GM12878 (cell line): Measurements from ENCODE around the gene PRKCZ. TPM values are rescaled to one million over a fixed set of nuclear protein-coding genes. Genes with fewer than 3 reads are reported as not detected.

ENCODE experiments used
- ATAC-seq: fragments of 200-7000 bp; cut with Tn5 transposase; 3 replicates; pipeline ENCODE4 v1.9.1; 2020; ENCODE audit warnings: mild to moderate bottlenecking, moderate library complexity
- BruUV-seq: library from RNA; stranded (reverse); fragments of 400-500 nt; replicated peaks from 2 replicates; lab custom pipeline; 2021; lab: Mats Ljungman, UMichigan
- CTCF ChIA-PET: fragments of 300-600 bp; sonication (Branson Sonifier 250); formaldehyde crosslinking; extraction: SDS; loops from one replicate; lab custom pipeline; 2021; ENCODE audit warnings: inconsistent platforms; lab: Yijun Ruan, JAX
- POLR2A ChIA-PET: fragments of 350-600 bp; formaldehyde crosslinking; extraction: SDS; loops from one replicate; lab custom pipeline; 2021; ENCODE audit warnings: inconsistent platforms; lab: Charles Lee
- RAD21 ChIA-PET: fragments of 300-600 bp; sonication (Branson Sonifier 250); formaldehyde crosslinking; loops from one replicate; lab custom pipeline; 2023; ENCODE audit warnings: antibody characterized with exemption; ENCODE audit not compliant: unreplicated experiment; lab: Charles Lee
- SMC1A ChIA-PET: fragments of 300-600 bp; sonication (Branson Sonifier 250); formaldehyde crosslinking; loops from one replicate; lab custom pipeline; 2023; ENCODE audit not compliant: unreplicated experiment, uncharacterized antibody; lab: Charles Lee
- DNase-seq: peaks from one replicate; pipeline ENCODE4 v3.0.0-alpha.2; 2011; ENCODE audit warnings: low read depth, low spot score
- FAIRE-seq: peaks from 3 replicates; lab custom pipeline; 2011; peaks lifted over from hg19 to GRCh38; lab: Jason Lieb, UNC
- H2AFZ ChIP-seq: 2 replicates; pipeline ENCODE4 v1.6.0; 2011; ENCODE audit warnings: low read depth, low read length, control low read depth; ENCODE audit not compliant: control insufficient read depth
- H3K27ac ChIP-seq: 2 replicates; pipeline ENCODE4 v1.5.1; 2011; ENCODE audit warnings: control low read depth; ENCODE audit not compliant: control insufficient read depth, insufficient read depth
- H3K27me3 ChIP-seq, 2 experiments: replicated peaks in 1 of 2; 2 replicates each; pipeline versions ENCODE4 v1.6.0 to v1.6.1; 2011; ENCODE audit warnings: low read length in 1 of 2; ENCODE audit not compliant: control insufficient read depth in 2 of 2, insufficient read depth in 2 of 2
- H3K36me3 ChIP-seq, 2 experiments: 2 replicates each; pipeline ENCODE4 v1.5.1; 2011; ENCODE audit warnings: low read length in 1 of 2; ENCODE audit not compliant: control insufficient read depth in 2 of 2, insufficient read depth in 2 of 2
- H3K4me1 ChIP-seq: 2 replicates; pipeline ENCODE4 v1.6.1; 2011; ENCODE audit warnings: mild to moderate bottlenecking, low read length, moderate library complexity, mixed read lengths; ENCODE audit not compliant: control insufficient read depth, insufficient read depth
- H3K4me2 ChIP-seq: 2 replicates; pipeline ENCODE4 v1.6.0; 2011; ENCODE audit warnings: control low read depth; ENCODE audit not compliant: control insufficient read depth, insufficient read depth
- H3K4me3 ChIP-seq: fragments of 200-600 bp; sonication (generic); 2 replicates; pipeline ENCODE4 v1.5.1; 2016
- H3K79me2 ChIP-seq: 2 replicates; pipeline ENCODE4 v1.6.0; 2011; ENCODE audit warnings: low read length; ENCODE audit not compliant: control insufficient read depth, insufficient read depth
- H3K9ac ChIP-seq: 2 replicates; pipeline ENCODE4 v1.8.0; 2011; ENCODE audit warnings: low read length, control low read depth, mixed read lengths; ENCODE audit not compliant: control insufficient read depth, insufficient read depth
- H3K9me3 ChIP-seq: replicated peaks from 3 replicates; pipeline ENCODE4 v1.5.1; 2011; ENCODE audit warnings: mild to moderate bottlenecking, low read length; ENCODE audit not compliant: control insufficient read depth, insufficient read depth
- H4K20me1 ChIP-seq: 2 replicates; pipeline ENCODE4 v1.6.0; 2011; ENCODE audit not compliant: control insufficient read depth, insufficient read depth
- ATF7 ChIP-seq: fragments of 450-650 bp; IDR thresholded peaks from 2 replicates; pipeline ENCODE4 v1.6.1; 2016; ENCODE audit warnings: low read depth, mild to moderate bottlenecking
- CBX3 ChIP-seq: fragments of 200-600 bp; sonication (generic); IDR thresholded peaks from 2 replicates; pipeline ENCODE4 v1.6.1; 2016; ENCODE audit warnings: low read depth, borderline replicate concordance
- EED ChIP-seq: sonication (generic); IDR thresholded peaks from 2 replicates; pipeline ENCODE4 v1.6.1; 2016; ENCODE audit warnings: antibody characterized with exemption, low read depth
- LARP7 ChIP-seq: fragments of 450-650 bp; IDR thresholded peaks from 2 replicates; pipeline ENCODE4 v1.6.1; 2017; ENCODE audit warnings: mild to moderate bottlenecking
- ZBED1 ChIP-seq: IDR thresholded peaks from 2 replicates; pipeline ENCODE4 v1.6.1; 2016; ENCODE audit warnings: borderline replicate concordance
- ZBTB40 ChIP-seq: fragments of 450-650 bp; IDR thresholded peaks from 2 replicates; pipeline ENCODE4 v1.6.1; 2016; ENCODE audit warnings: mild to moderate bottlenecking, moderate library complexity, borderline replicate concordance
- WGBS: methylation state at CpG from one replicate; pipeline ENCODE4 v1.1.6; 2016; ENCODE audit warnings: low lambda C conversion rate; ENCODE audit not compliant: insufficient replicate concordance, insufficient coverage; ENCODE audit errors: missing lambda C conversion rate; 5-methylcytosine and 5-hydroxymethylcytosine counted together
- in situ Hi-C: fragments of 300-500 bp; cut with MboI; formaldehyde crosslinking; loops from 9 replicates; pipeline ENCODE4 v1.14.3; 2018; ENCODE audit warnings: mixed read lengths
- intact Hi-C: fragments of 100-400 bp; cut with micrococcal nuclease; formaldehyde crosslinking; loops from one replicate; pipeline ENCODE4 v1.14.2; 2022; ENCODE audit not compliant: unreplicated experiment
- polyA plus RNA-seq, 11 experiments: library from polyadenylated mRNA; depleted of rRNA in 4 of 11; unstranded in 6 of 11; stranded (reverse) in 5 of 11; fragments of >200 nt; fragmentation: Nextera tagmentation in 4 of 11; fragmentation: Illumina TruSeq in 1 of 11; extraction: Ambion mirVana in 4 of 11; extraction: Trizol in 1 of 11; gene quantifications; 1 replicate in 1 of 11; 2 replicates in 10 of 11; pipeline versions ENCODE4 v1.2.1 to v1.2.3, GENCODE V29; 2011 to 2016; ENCODE audit warnings: inconsistent platforms in 2 of 11, missing spikeins in 2 of 11, low read depth in 1 of 11
- total RNA-seq, 4 experiments: library from RNA; depleted of rRNA in 3 of 4; stranded (reverse); fragments of >200 nt in 3 of 4; fragmentation: Illumina TruSeq in 1 of 4; extraction: Trizol in 1 of 4; gene quantifications; 2 replicates each; pipeline versions ENCODE4 v1.2.1 to v1.2.3, GENCODE V29; 2013 to 2021
- TF ChIP-seq, protein P1 (sequence below), 3 experiments: IDR thresholded peaks in 2 of 3; conservative IDR thresholded peaks in 1 of 3; 2 replicates each; pipeline ENCODE4 v1.5.1; 2011; ENCODE audit warnings: low read depth in 3 of 3, low read length in 3 of 3, mild to moderate bottlenecking in 3 of 3, control low read depth in 2 of 3, moderate library complexity in 2 of 3, inconsistent platforms in 1 of 3, mixed read lengths in 1 of 3; ENCODE audit not compliant: control insufficient read depth in 2 of 3, insufficient read depth in 1 of 3; ENCODE audit errors: extremely low read depth in 1 of 3
- TF ChIP-seq, protein P2 (sequence below): IDR thresholded peaks from 2 replicates; pipeline ENCODE4 v1.6.1; 2011; ENCODE audit warnings: borderline replicate concordance, low read depth, mild to moderate bottlenecking, moderate library complexity, low read length; ENCODE audit not compliant: insufficient read depth, poor library complexity, severe bottlenecking

Gene PRKCZ
- total and polyA plus RNA-seq, 10 of the 15 experiments (the other 5 are each of a cell fraction or from before 2014, with no cell fraction given): 0.05 to 1.9 (median 0.64) TPM; not detected in 1

DNA sequence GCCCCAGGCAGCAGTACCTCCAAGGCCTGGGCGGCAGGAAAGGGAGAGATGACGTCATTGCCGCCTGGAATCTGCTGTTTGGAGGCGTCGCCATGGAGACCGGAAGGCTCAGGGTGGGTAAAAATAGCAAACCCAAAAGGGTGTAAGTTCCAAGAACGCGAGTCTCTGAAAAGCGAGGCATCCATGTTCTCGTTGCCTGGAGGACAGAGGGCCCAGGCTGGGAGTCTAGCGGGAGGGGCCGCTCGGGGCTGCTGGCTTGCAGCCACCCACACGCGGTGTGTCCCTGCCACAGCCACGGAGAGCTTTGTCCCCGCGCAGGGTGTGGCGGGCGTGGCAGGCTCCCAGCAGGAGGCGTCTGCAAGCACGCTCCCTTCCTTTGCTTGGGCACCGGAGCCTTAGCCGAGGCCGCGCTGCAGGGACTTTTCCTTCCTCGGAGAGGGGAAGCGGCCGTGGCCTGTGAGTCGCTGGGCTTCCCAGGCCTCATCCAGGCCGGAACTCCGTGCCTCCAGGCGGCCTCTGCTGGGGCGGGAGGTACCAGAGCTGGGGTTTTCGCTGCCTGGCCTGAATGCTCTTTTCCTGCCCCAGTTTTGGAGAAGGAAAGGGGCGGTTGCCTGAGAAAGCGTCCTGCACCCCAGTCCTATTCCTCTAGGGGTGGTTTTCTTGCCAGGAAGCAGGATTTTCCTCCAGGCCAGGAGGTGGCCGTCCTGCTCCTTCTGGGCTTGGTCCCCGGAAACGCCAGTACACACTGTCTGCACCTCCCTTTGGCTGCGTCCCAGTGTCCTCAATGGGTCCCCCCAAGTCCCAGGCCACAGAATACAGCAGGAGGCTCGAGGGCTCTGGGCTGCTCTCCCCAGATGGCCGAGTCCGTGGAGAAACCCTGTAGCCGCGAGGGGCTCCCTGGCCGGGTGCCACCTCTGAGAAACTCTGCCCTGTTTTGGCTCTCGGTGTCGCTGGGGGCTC, 162.6 kb downstream of the PRKCZ start:
- H3K4me2 ChIP-seq: peak overlapping the region; percentile 53; the same call in 1 of the 2 replicates
- peak; percentile 68 for ATAC-seq

More for the DNA sequence above, 162.6 kb downstream of the PRKCZ start:
- Histone ChIP-seq H3K27me3 (no peaks in the 10 kb centered on the region; a peak in 1 of 4 replicates), H3K36me3 (no peaks in the 10 kb centered on the region)
- RAD21 ChIA-PET: no interaction called here
- TF ChIP-seq ATF7 (peak; percentile 90), ZBTB40 (no peak), EED (0 out of 2 replicates have a peak, but pooled peaks have one; percentile 22), ZBED1 (no peak), LARP7 (no peak), CBX3 (no peak)
- TF ChIP-seq, protein P1, sequence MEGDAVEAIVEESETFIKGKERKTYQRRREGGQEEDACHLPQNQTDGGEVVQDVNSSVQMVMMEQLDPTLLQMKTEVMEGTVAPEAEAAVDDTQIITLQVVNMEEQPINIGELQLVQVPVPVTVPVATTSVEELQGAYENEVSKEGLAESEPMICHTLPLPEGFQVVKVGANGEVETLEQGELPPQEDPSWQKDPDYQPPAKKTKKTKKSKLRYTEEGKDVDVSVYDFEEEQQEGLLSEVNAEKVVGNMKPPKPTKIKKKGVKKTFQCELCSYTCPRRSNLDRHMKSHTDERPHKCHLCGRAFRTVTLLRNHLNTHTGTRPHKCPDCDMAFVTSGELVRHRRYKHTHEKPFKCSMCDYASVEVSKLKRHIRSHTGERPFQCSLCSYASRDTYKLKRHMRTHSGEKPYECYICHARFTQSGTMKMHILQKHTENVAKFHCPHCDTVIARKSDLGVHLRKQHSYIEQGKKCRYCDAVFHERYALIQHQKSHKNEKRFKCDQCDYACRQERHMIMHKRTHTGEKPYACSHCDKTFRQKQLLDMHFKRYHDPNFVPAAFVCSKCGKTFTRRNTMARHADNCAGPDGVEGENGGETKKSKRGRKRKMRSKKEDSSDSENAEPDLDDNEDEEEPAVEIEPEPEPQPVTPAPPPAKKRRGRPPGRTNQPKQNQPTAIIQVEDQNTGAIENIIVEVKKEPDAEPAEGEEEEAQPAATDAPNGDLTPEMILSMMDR (IDR thresholded peaks at IDR 0.05 in 2 of 3, conservative IDR thresholded peaks at IDR 0.05 in 1 of 3; ENCODE audit: control insufficient read depth in 2 of 3, extremely low read depth in 1 of 3, insufficient read depth in 1 of 3, low read depth in 3 of 3, low read length in 3 of 3): peak in 2 of 3 experiments; percentile 28 to 36; a peak in 3 of 6 replicates
- TF ChIP-seq, protein P2, sequence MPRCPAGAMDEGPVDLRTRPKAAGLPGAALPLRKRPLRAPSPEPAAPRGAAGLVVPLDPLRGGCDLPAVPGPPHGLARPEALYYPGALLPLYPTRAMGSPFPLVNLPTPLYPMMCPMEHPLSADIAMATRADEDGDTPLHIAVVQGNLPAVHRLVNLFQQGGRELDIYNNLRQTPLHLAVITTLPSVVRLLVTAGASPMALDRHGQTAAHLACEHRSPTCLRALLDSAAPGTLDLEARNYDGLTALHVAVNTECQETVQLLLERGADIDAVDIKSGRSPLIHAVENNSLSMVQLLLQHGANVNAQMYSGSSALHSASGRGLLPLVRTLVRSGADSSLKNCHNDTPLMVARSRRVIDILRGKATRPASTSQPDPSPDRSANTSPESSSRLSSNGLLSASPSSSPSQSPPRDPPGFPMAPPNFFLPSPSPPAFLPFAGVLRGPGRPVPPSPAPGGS: no peak
- TF ChIP-seq, all 136 proteins: peak for 3
- in situ Hi-C loops: no loop called here
- intact Hi-C loops: no loop called here
- Histone ChIP-seq H3K79me2 (no peaks in the 10 kb centered on the region), H4K20me1 (no peaks in the 10 kb centered on the region), H3K27ac (no peak overlapping the region), H3K9me3 (no peaks in the 10 kb centered on the region), H3K4me3 (no peak overlapping the region), H3K9ac (0 out of 2 replicates have a peak overlapping the region, but pooled peaks have one; percentile 4), H3K4me1 (no peaks in the 10 kb centered on the region), H2AFZ (peak overlapping the region; percentile 40)
- DNase-seq (no peak), FAIRE-seq (no peak)
- ChIA-PET SMC1A (no interaction called here), CTCF (no interaction called here), POLR2A (no interaction called here)
- WGBS: 10% methylated on average over 47 of the region's 49 CpGs
- no TSS peak for BruUV-seq
